Adrenal gland (tissue), 5 donors: Measurements from ENCODE around the gene SAYSD1.

ENCODE experiments used
- POLR2A ChIP-seq, 2 donors: fragments of 450-650 bp; IDR thresholded peaks; one replicate each; pipeline ENCODE4 v1.6.1; 2017; ENCODE audit warnings: antibody characterized with exemption in 2 of 2, mild to moderate bottlenecking in 2 of 2, moderate library complexity in 1 of 2
- TF ChIP-seq, protein P1 (sequence below), 6 experiments: fragments of 450-650 bp in 4 of 6; fragments of 200-600 bp in 2 of 6; sonication (generic) in 1 of 6; IDR thresholded peaks; 1 replicate in 5 of 6; 2 replicates in 1 of 6; pipeline versions ENCODE4 v1.5.1 to v1.8.0; 2016 to 2021; ENCODE audit warnings: antibody characterized with exemption in 6 of 6, mild to moderate bottlenecking in 2 of 6, moderate library complexity in 1 of 6
- donor health status: DM: no; HTN: no; CAD: no.

DNA sequence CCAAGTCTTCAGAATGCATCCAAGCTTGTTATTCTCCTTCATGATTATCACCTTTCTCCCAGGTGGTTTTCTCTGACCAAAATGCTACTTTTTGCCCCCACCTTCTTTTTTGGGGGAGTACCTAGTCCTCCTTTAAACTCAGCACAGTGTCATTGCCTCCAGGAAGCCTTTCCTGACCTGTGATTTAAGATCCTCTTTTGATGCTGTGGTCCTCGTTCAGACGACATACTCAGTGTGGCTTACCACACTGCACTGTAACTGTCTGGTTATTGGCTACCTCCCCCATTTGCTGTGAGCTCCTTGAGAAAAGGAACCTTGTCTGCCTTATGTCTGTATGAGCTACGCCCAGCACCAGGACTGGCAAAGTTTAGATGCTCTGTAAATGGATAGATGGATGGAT is 14.6 kb downstream of the SAYSD1 start:
- TF ChIP-seq, protein P1, sequence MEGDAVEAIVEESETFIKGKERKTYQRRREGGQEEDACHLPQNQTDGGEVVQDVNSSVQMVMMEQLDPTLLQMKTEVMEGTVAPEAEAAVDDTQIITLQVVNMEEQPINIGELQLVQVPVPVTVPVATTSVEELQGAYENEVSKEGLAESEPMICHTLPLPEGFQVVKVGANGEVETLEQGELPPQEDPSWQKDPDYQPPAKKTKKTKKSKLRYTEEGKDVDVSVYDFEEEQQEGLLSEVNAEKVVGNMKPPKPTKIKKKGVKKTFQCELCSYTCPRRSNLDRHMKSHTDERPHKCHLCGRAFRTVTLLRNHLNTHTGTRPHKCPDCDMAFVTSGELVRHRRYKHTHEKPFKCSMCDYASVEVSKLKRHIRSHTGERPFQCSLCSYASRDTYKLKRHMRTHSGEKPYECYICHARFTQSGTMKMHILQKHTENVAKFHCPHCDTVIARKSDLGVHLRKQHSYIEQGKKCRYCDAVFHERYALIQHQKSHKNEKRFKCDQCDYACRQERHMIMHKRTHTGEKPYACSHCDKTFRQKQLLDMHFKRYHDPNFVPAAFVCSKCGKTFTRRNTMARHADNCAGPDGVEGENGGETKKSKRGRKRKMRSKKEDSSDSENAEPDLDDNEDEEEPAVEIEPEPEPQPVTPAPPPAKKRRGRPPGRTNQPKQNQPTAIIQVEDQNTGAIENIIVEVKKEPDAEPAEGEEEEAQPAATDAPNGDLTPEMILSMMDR (IDR thresholded peaks at IDR 0.05) = no peak
- TF ChIP-seq POLR2A (IDR thresholded peaks at IDR 0.05) = no peak
